Activated gamma-delta T cell treated with anti-CD3 and anti-CD28 coated beads, Interleukin-2, amount 50 U/mL, for 16 hours (primary cell): ENCODE measurements around the gene CRLF2.
"Not testable (repeated sequence)": the region's sequence is repeated elsewhere in the genome, so short reads cannot be mapped to it uniquely, and the experiment has no call there.

Experiments
- DNase-seq: peaks from one replicate; pipeline ENCODE4 v3.0.0-alpha.2; 2020; ENCODE audit warnings: low read depth

CRLF2 gene

DNA sequence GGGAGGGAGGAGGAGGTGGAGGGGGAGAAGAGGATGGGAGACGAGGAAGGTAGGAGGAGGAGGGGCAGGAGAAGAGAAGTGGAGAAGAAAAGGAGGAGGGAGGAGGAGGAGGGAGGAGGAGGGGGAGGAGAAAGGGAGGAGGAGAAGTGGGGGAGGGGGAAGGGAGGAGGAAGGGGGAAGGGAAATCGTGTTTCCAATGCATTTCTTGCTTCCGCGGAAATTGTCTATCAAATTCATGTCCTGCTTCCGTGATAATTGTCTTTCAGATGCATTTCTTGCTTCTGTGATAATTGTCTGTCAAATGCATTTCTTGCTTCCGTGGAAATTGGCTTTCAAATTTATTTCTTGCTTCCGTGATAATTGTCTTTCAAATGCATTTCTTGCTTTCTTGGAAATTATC lies 43.3 kb downstream of the CRLF2 start:
- DNase-seq: no peak

DNA sequence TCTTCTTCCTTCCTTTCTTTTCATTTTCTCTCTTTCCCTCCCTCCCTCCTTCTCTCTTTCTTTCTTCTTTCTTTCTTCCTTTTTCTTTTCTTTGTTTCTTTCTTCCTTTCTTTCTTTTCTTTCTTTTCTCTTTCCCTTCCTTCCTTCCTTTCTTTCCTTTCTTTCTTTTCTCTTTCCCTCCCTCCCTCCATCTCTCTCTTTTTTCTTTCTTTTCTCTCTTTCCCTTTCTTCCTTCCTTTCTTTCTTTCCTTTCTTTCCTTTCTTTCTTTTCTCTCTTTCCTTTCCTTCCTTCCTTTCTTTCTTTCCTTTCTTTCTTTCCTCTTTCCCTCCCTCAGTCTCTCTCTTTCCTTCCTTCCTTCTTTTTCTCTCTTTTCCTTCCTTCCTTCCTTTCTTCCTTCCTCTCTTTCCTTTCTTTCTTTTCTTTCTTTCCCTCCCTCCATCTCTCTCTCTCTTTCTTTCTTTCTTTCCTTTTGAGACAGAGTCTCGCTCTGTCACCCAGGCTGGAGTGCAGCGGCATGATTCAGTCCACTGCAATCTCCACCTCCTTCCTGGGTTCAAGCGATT lies 44.4 kb downstream of the CRLF2 start:
- no peak for DNase-seq

DNA sequence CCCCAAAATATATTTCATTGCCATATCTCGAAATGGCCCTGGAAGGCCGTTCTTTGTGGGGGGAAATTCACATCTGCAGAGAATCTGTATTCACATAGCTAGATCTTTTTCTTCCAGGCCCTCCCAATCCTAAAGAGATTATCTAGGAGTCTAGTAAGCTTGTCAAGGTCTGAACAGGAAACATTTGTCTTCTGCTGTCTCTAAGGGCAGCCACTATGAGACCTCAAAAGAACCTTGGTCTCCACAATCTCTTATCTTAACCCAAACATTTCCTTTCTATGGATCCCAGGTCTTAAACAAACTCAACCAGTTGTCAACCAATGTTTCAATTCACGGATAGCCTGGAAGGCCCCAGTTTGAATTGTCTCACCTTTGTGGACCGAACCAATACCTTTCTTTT lies 45.0 kb downstream of the CRLF2 start:
- no peak for DNase-seq

DNA sequence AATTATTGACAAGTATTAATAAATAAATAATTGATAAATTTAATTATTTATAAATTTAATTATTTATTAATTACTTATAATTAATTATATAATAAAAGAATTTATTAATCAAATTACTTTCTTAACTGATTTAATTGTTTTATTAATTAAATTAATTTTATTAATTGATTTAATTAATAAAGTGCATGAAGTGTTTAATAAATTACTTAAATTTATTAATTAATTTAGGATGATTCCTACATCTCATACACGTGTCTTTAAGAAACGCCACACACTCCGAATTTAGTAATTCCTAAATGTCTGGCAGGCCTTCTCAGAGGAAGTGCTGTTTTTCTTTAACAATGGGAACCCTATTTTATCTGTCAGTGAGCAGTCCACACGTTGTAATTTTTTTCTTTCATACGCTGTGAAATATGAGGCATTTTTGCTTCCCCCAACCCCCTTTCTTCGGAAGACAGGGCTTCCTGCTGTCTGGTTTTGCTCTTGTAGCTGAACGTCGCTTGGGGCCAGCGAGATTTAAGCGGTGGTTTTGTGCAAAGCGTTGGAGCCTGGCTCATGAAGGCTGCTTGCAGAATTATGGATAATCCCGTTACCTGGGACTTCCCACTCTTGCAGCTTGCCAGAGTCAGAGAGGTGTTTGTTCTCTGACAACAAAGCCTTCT lies 46.8 kb downstream of the CRLF2 start:
- DNase-seq: no peak

DNA sequence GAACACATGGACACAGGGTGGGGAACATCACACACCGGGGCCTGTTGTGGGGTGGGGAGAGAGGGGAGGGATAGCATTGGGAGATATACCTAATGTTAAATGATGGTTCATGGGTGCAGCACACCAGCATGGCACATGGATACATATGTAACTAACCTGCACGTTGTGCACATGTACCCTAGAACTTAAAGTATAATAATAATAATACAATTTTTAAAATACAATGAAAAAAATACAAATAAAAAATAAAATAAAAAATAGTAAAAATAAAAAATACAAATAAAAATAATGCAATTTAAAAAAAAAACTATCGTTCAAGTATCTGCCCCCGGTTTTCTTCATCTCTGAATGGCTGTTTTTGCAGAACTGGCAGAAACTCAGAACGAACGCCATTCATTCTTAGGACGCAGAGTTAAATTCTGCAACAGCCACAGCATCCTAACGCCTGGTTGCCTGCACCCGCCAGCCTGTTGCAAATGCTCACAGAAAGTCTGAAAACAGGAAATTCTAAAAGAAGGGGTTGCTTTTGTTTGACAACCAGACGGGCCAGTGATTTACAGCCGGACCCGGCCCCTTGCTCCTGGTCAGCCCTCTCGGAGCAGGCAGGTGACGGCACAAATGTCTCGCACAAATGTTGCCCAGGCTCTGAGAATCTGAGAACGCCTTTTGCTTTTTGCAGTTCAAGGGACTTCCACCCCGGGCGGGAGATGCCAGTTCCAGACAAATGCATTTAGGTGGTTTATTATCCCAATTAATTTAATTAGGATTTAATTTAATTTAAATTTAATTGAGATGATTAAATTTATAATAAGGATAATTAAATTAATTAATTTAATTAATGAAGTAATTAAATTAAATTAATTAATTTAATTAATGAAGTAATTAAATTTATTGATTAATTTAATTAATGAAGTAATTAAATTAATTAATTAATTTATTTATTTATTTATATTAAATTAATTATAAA lies 47.8 kb downstream of the CRLF2 start:
- no peak for DNase-seq

DNA sequence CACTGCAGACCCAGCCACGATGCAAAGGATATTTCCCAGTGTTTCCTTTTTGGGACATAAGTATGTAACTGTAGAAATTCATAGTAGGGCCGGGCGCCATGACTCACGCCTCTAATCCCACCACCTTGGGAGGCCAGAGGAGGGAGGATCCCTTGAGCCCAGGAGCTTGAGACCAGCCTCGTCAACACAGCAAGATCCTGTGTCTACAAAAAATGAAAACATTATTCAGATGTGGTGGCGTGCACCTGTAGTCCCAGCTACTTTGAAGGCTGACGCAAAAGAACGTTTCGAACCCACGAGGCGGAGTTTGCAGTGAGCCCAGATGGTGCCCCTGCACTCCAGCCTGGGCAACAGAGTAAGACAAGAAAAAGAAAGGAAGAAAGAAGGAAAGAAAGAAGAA lies 49.2 kb downstream of the CRLF2 start:
- no peak for DNase-seq

DNA sequence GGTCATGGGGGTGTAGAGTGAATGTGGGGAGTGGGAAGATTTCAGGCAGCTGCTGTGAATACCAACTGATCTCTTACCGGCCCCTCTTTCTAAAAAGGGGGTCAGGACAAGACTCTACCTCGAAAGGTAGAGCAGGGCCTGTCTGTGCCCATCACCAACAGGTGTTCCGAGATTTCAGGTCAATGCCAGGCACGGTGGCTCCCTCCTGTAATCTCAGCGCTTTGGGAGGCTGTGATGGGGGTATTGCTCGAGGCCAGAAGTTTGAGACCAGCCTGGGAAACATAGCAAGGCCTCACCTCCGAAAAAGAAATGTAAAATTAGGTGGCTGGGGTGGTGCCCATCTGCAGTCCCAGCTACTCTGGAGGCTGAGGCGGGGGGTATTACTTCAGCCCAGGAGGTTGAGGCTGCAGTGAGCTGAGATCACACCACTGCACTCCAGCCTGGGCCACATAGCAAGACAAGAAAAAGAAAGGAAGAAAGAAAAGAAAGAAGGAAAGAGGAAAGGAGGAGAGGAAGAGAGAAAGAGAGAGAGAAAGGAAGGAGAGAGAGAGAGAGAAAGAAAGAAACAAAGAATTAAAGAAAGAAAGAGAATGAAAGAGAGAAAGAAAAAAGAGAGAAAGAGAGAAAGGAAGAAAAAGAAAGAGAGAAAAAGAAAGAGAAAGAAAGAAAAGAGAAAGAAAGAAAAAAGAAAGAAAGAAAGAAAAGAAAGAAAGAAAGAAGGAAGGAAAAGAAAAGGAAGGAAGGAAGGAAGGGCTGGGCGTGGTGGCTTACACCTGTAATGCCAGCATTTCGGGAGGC lies 50.1 kb downstream of the CRLF2 start:
- DNase-seq: no peak

DNA sequence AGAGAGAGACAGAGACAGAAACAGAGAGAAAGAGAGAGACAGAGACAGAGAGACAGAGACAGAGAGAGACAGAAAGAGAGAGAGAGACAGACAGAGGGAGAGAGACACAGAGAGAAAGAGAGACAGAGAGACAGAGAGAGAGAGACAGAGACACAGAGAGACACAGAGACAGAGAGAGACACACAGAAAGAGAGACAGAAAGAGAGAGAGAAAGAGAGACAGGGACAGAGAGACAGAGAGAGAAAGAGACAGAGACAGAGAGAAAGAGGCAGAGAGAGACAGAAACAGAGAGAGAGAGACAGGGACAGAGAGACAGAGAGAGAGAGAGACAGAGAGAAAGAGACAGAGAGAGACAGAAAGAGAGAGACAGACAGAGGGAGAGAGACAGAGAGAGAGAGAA lies 52.9 kb downstream of the CRLF2 start:
- DNase-seq: no peak

DNA sequence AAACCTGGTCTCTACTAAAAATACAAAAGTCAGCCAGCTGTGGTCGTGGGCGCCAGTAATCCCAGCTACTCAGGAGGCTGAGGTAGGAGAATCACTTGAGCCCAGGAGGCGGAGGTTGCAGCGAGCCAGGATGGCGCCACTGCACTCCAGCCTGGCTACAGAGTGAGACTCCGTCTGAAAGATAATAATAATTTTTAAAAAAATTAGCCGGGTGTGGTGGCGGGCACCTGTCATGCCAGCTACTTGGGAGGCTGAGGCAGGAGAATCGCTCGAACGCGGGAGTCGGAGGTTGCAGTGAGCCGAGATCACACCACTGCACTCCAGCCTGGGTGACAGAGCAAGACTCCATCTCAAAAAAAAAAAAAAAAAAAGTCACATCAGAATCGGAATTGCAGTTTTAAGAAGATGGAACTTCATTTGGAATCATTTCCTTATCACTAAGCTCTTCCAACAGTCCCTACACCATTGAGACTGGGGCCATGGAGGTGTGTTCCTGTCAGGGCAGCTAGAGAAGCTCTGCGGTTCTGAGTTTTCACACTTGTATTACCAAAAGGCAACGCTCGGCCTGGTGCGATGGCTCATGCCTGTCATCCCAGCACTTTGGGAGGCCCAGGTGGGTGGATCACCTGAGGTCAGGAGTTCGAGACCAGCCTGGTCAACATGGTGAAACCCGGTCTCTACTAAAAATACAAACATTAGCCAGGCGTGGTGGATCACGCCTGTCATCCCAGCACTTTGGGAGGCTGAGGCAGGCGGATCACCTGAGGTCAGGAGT lies 55.6 kb downstream of the CRLF2 start:
- not testable (repeated sequence) for DNase-seq

DNA sequence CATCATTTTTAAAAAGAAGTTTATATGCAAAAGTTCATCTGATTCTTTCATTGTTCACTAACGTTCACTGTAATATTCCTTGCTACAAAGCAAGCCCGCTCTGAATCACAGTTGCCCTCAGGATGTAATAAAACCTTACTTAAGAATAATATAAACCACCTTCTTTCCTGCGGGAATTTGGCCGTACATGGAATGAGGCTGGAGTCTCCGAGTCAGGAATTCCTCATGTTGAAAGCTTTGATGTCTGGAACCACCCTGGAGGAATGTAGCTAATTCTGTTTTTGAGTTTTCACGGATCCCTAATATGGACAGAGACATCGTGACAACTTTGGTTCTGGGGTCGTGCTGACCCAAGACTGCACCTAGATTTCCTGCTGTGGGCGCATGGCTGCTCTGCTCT lies 58.5 kb downstream of the CRLF2 start:
- no peak for DNase-seq

DNA sequence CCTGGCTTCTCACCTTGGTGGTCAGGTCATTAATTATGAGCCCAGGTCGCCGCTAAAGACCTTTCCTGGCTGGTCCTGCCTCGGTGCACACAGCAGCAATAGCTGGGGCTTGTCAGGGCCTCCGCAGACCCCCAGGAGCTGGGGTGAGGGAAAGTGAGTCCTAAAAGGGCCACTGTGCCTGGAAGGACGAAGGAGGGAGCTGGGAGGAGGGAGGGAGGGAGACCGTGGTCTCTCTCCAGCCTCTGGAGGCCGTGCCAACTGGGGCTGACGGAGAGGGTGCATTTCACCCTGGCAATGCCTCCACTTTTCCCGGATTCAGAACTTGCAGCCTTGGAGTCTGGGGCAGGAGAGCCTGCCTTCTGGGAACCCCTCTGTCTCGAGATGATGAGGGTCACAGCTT lies 60.4 kb downstream of the CRLF2 start:
- DNase-seq: no peak

DNA sequence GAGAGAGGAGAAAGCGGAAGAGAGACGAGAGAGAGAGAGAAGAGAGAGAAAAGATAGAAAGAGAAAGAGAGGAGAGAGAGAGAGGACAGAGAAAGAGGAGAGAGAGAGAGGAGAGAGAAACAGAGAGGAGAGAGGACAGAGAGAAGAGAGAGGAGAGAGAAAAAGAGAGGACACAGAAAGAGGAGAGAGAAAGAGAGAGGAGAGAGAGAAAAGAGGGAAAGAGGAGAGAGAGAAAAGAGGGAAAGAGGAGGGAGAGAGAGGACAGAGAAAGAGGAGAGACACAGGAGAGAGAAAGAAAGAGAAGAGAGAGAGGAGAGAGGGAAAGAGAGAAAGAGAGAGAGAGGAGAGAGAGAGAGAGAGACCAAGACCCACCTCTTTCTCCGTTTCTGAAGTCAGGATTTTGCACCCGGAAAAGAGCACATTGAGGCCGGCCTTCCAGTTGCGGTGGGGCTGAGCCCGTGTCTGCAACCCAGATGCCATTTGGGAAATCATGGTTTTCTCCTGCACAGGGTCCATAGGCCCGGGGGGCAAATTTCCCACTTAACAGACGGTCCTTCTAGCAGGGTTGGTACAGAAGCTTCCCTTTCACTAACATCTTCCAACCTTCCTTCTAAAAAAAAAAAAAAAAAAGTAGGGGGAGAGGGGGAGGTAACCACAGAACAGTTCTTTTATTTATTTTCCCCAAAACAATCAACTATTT lies 60.9 kb downstream of the CRLF2 start:
- DNase-seq: no peak

DNA sequence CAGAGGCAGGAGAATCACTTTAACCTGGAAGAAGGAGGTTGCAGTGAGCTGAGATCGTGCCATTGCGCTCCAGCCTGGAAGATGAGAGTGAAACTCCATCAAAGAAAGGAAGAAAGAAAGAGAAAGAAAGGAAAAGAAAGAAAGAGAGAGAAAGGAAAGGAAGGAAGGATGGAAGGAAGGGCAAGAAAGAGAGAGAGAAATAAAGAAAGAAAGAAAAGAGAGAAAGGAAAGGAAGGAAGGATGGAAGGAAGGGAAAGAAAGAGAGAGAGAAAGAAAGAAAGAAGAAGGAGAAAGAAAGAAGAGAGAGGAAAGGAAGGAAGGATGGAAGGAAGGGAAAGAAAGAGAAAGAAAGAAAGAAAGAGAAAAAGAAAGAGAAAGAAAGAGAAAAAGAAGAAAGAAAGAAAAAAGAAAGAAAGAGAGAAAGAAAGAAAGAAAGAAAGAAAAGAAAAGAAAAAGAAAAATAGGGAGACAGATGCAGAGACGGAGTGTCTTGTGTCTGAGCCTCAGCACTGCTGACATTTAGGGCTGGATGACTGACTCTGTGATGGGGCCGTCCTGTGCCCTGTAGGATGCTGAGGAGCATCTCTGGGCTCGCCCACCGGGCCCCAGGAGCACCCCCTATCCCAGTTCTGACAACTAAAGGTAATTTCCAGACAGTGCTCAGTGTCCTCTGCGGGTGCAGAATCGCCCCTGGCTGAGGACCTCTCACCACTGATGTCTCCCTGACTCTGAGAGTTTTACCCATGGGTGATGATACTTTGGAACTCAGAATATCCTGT lies 61.7 kb downstream of the CRLF2 start:
- DNase-seq: no peak

DNA sequence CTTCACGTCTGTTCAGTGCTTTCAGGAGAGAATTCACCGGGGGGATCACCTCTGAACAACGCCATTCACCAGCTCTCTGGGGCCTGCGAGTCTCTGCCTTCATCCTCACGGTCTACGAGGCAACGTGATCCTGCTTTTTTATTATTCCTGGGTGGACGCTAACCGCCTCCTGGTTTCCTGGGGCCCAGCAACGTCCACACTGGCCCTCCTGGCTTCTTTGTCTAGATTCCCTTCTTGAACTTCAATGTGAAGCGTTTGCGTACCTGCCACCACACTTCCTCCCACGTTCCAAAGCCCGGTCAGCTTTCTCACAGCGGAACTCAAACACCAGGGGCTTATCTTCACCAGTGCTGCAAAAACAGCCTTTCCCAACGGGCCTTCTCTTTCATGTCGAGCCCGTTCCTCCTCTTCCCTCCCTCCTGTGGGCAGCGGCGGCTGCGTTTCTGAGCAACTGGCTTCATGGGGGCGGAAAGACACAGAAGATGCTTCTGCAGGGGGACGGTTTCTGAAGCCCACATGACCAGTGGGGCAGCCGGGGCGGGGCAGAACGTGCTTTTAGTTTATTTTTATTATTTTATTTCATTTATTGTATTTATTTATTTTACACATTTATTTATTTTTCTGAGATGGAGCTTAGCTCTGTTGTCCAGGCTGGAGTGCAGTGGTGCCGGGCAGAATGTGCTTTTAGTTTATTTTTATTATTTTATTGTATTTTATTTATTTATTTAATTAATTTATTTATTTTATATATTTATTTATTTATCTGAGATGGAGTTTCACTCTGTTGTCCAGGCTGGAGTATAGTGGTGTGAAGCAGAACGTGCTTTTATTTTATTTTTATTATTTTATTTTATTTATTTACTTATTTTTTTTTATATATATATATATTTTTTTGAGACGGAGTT lies 64.6 kb downstream of the CRLF2 start:
- no peak for DNase-seq

DNA sequence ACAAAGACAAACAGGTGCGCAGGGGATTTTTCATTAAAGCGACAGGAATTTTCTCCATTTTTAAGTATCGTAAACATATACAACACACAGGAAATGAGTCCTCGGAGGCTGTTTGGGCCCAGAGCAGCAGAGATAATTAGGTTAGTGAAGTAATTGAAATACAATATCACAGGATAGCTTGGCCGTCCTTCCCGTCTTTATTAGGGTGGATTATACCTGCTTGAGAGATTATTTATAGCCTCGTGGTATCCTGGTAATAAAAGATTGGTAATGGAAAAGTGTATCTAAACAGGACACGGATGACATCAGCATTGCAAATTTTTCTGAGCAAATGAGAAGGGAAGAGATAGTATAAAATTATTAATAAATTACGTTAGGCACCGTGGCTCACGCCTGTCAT lies 68.2 kb downstream of the CRLF2 start:
- no peak for DNase-seq
